Progenitor cell of endocrine pancreas (in vitro differentiated cells): Measurements from ENCODE around the gene DPP6. TPM values are rescaled to one million over a fixed set of nuclear protein-coding genes. Genes with fewer than 3 reads are reported as not detected.
"Not testable (repeated sequence)": the region's sequence is repeated elsewhere in the genome, so short reads cannot be mapped to it uniquely, and the experiment has no call there.

Experiments used
- DNase-seq: peaks from one replicate; pipeline ENCODE4 v3.0.0; 2021; ENCODE audit warnings: low spot score; ENCODE audit not compliant: unreplicated experiment
- H3K27ac Mint-ChIP-seq: 2 replicates; pipeline ENCODE4 v1.8.0; 2021; ENCODE audit warnings: mild to moderate bottlenecking, moderate library complexity, mixed read lengths
- H3K27me3 Mint-ChIP-seq: 2 replicates; pipeline ENCODE4 v1.8.0; 2021; ENCODE audit warnings: mixed read lengths
- H3K36me3 Mint-ChIP-seq: 2 replicates; pipeline ENCODE4 v1.8.0; 2022; ENCODE audit warnings: mixed read lengths; ENCODE audit not compliant: insufficient read depth
- H3K4me1 Mint-ChIP-seq: 2 replicates; pipeline ENCODE4 v1.8.0; 2021; ENCODE audit warnings: low read depth, mixed read lengths
- H3K4me3 Mint-ChIP-seq: 2 replicates; pipeline ENCODE4 v1.8.0; 2021; ENCODE audit warnings: low read depth, mild to moderate bottlenecking, moderate library complexity, mixed read lengths
- H3K9me3 Mint-ChIP-seq: 2 replicates; pipeline ENCODE4 v1.8.0; 2021; ENCODE audit warnings: low read depth, mixed read lengths
- total RNA-seq: library from RNA; stranded (reverse); gene quantifications from 2 replicates; pipeline ENCODE4 v1.2.1, GENCODE V29; 2021

DPP6 gene
- total RNA-seq, 1 donor from 2014 or later: 13.4 TPM

GRCh38 chr7:154133703-154134277, 81.6 kb downstream of the DPP6 start:
- not testable (repeated sequence) for H3K4me3 Mint-ChIP-seq, H3K4me1 Mint-ChIP-seq, DNase-seq, H3K27ac Mint-ChIP-seq, H3K9me3 Mint-ChIP-seq, H3K36me3 Mint-ChIP-seq, H3K27me3 Mint-ChIP-seq

- DNase-seq, H3K4me3 Mint-ChIP-seq, H3K9me3 Mint-ChIP-seq, H3K36me3 Mint-ChIP-seq, H3K4me1 Mint-ChIP-seq, H3K27me3 Mint-ChIP-seq, H3K27ac Mint-ChIP-seq: not testable (repeated sequence)
Measured at GRCh38 chr7:154134698-154135097, 82.5 kb downstream of the DPP6 start.

- H3K9me3 Mint-ChIP-seq, DNase-seq, H3K36me3 Mint-ChIP-seq, H3K27me3 Mint-ChIP-seq, H3K4me1 Mint-ChIP-seq, H3K4me3 Mint-ChIP-seq, H3K27ac Mint-ChIP-seq: not testable (repeated sequence)
Measured at GRCh38 chr7:154135646-154136045, 83.4 kb downstream of the DPP6 start.

- not testable (repeated sequence) for H3K27ac Mint-ChIP-seq, H3K4me1 Mint-ChIP-seq, DNase-seq, H3K9me3 Mint-ChIP-seq, H3K36me3 Mint-ChIP-seq, H3K4me3 Mint-ChIP-seq, H3K27me3 Mint-ChIP-seq
Measured at GRCh38 chr7:154145922-154146706, 93.9 kb downstream of the DPP6 start.

- H3K9me3 Mint-ChIP-seq, H3K4me3 Mint-ChIP-seq, H3K36me3 Mint-ChIP-seq, H3K4me1 Mint-ChIP-seq, DNase-seq, H3K27me3 Mint-ChIP-seq, H3K27ac Mint-ChIP-seq: not testable (repeated sequence)
Measured at GRCh38 chr7:154146707-154147038, 94.5 kb downstream of the DPP6 start.

GRCh38 chr7:154148791-154149516, 96.8 kb downstream of the DPP6 start:
- not testable (repeated sequence) for H3K4me3 Mint-ChIP-seq, H3K9me3 Mint-ChIP-seq, DNase-seq, H3K27me3 Mint-ChIP-seq, H3K36me3 Mint-ChIP-seq, H3K27ac Mint-ChIP-seq, H3K4me1 Mint-ChIP-seq

- not testable (repeated sequence) for H3K27me3 Mint-ChIP-seq, H3K36me3 Mint-ChIP-seq, H3K9me3 Mint-ChIP-seq, H3K4me3 Mint-ChIP-seq, DNase-seq, H3K4me1 Mint-ChIP-seq
- H3K27ac Mint-ChIP-seq: peak overlapping the region; percentile 31
Measured at GRCh38 chr7:154150656-154151055, 98.5 kb downstream of the DPP6 start.

- not testable (repeated sequence) for H3K27me3 Mint-ChIP-seq, H3K36me3 Mint-ChIP-seq, H3K9me3 Mint-ChIP-seq, H3K4me3 Mint-ChIP-seq, DNase-seq, H3K27ac Mint-ChIP-seq, H3K4me1 Mint-ChIP-seq
Measured at GRCh38 chr7:154151306-154151705, 99.1 kb downstream of the DPP6 start.

GRCh38 chr7:154155928-154156327, 103.7 kb downstream of the DPP6 start:
- H3K9me3 Mint-ChIP-seq, H3K36me3 Mint-ChIP-seq, H3K27ac Mint-ChIP-seq, H3K27me3 Mint-ChIP-seq, H3K4me3 Mint-ChIP-seq, DNase-seq, H3K4me1 Mint-ChIP-seq: not testable (repeated sequence)

- H3K36me3 Mint-ChIP-seq, H3K27ac Mint-ChIP-seq, H3K4me3 Mint-ChIP-seq, DNase-seq, H3K27me3 Mint-ChIP-seq, H3K4me1 Mint-ChIP-seq, H3K9me3 Mint-ChIP-seq: not testable (repeated sequence)
Measured at GRCh38 chr7:154162921-154163320, 110.7 kb downstream of the DPP6 start.

- H3K9me3 Mint-ChIP-seq, H3K4me3 Mint-ChIP-seq, H3K4me1 Mint-ChIP-seq, H3K27me3 Mint-ChIP-seq, DNase-seq, H3K27ac Mint-ChIP-seq, H3K36me3 Mint-ChIP-seq: not testable (repeated sequence)
Measured at GRCh38 chr7:154163642-154164041, 111.4 kb downstream of the DPP6 start.
